ENCODE measurements around the gene RNF114.

Gene RNF114

DNA sequence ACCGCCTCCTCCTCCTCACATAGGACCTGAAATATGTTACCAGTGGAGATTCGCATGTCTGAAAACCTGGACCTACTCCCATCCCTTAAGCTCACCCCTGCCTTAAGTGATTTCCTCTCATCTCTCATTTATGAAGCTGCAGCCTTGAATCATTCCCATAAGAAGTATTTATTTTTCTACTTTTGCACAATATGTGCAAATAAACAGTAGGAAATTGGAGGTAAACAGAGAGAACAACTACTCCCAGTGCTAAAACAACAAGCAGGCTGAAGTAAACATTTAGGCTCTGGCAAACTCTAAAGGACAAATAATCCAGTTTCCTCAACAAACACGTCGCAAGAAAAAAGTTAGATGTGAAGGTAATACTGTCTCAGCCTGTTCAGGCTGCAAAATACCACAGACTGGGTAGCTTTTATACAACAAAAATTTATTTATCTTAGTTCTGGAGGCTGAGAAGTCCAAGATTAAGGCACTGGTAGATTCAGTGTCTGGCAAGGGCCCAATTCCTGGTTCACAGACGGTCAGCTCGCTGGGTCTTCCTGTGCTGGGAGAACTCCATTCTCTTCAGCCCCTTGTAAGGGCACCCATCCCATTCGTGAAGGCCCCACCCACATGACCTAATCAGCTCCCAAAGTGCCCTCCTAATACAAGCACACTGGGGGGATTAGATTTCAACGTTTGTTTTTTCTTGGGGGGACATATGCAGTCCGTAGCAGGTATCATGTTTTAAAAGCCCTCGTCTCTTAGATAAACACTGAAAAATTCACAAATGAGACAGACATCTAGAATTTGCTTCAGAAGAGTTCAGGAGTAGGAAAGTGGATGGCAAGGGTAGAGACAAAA is 36.4 kb upstream of the RNF114 start:
- no peak for DNase-seq (ENCODE audit: low read depth)
- no peak overlapping the region for H3K4me3 ChIP-seq (ENCODE audit: low read depth, low read length)

DNA sequence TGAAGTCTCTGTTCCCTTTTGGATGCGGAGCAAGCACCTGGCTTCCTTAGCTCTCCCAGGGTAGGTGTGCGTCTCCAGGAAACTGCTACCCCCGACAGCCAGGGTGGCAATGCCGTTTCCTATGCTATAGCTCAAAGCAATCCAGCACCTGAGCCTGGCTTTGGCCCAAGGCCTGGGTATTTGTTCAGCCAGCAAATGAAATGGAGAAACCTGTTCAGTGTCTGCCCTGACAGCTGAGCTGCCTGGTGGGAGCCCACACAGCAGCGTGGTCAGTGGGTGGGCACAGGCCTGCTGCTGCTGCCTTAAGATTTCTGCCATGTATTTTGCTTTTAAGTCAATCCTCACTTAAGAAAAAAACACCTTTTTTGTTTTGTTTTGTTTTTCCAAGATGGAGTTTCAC is 34.6 kb upstream of the RNF114 start:
- DNase-seq (ENCODE audit: low read depth) = no peak
- no peak overlapping the region for H3K4me3 ChIP-seq (ENCODE audit: low read depth, low read length)

DNA sequence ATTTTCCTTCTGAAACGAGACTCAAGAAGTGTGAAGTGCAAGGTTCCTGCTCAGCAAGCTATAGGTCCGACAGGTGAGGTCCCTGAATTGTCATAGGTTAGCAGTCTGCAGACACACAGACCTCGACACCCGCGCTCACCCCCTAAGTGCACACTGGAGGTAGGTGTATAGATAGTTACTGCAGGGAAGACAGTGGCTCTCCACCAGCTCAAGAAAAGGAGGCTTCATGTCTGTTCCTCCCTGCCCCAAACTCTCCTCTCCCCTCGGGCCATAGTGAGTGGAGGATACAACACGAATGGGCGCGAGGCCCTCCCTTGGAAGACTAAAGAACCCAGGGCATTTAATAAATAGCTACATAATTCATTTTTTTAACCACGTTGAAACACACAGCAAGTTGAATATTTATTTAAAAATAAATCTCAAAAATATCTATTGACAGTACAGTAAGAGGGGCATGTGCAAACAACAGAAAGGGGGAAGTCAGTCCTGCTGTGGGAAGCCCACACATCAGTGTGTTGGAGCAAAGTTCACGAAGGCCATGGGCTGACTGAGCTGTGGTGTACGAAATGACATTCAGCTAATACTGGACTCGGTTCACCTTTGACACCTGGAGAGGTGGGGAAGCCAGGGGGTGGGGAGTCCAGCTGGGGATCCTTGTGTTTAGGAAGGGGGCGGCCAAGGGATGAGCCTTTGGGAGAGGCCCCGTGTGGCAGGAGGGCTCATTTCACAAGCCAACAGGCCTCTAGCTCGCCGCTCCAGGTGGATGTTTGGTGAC is 31.6 kb upstream of the RNF114 start:
- no peak overlapping the region for H3K4me3 ChIP-seq (ENCODE audit: low read depth, low read length)
- no peak for DNase-seq (ENCODE audit: low read depth)

DNA sequence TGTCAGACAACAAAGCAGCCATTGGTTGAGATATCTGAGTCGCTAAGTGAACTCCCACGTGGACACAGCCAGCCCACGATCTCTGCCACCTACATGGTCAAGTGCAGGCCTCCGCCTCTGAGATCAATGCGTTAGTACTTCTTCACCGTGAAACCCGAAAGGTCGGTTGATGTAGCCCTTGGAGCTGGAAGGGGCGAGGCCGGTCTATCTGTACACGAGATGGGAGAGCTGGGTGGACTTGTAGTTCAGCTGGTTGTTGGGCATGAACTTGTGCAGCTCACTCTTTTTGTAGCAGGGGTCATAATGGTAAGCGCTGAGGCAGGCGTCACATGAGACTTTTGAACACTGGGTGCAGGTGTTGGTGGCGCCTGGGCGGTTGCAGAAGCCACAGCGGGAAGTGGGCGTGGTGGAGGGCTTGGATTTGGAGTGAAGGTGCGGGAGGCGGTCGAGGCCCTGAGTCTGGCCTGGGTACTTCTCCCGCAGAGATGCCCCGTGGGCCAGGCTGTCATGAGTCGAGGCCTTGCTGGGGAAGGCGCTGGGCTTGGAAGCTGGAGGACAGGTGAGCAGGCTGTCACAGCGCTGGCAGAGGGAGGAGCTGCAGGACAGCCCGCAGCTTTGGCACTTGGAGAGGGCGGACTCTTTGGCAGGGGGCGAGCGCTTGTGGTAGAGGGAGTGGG is 30.6 kb upstream of the RNF114 start:
- H3K4me3 ChIP-seq (ENCODE audit: low read depth, low read length) = no peak overlapping the region
- DNase-seq (ENCODE audit: low read depth) = no peak

DNA sequence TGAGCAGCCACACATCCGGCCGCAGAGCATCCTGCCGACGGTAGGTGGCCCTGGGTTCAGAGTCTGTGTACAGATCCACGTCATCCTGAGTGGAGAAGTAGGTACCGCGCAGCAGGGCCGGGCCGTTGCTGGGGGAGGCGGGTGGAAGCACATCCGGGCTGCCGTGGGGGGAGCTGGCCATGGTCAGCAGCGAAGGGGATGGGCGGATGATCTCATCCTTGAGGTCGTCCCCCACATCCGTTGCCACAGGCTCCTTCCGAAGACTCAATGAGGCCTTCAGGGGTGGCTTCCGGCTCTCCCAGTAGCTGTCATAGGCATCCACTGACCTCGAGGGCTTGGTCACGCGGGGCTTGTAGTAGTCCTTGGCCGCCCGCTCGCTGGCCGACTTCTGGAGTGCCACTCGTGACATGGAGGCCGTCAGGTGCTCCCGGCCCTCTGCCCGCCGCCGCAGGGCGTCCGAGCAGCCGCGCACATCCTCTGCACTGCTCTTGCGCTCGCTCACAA is 30.0 kb upstream of the RNF114 start:
- DNase-seq (ENCODE audit: low read depth) = no peak
- H3K4me3 ChIP-seq (ENCODE audit: low read depth, low read length) = no peak overlapping the region

GRCh38 chr20:49906615-49907154 is 29.5 kb upstream of the RNF114 start:
- H3K4me3 ChIP-seq (ENCODE audit: low read depth, low read length) = no peak overlapping the region
- no peak for DNase-seq (ENCODE audit: low read depth)

GRCh38 chr20:49907405-49908257 is 28.6 kb upstream of the RNF114 start:
- DNase-seq (ENCODE audit: low read depth) = no peak
- no peak overlapping the region for H3K4me3 ChIP-seq (ENCODE audit: low read depth, low read length)

- DNase-seq (ENCODE audit: low read depth) = no peak
- no peak overlapping the region for H3K4me3 ChIP-seq (ENCODE audit: low read depth, low read length)
Observed at GRCh38 chr20:49908258-49908565, 28.0 kb upstream of the RNF114 start.

- no peak for DNase-seq (ENCODE audit: low read depth)
- no peak overlapping the region for H3K4me3 ChIP-seq (ENCODE audit: low read depth, low read length)
Observed at GRCh38 chr20:49909499-49910339, 26.5 kb upstream of the RNF114 start.

DNA sequence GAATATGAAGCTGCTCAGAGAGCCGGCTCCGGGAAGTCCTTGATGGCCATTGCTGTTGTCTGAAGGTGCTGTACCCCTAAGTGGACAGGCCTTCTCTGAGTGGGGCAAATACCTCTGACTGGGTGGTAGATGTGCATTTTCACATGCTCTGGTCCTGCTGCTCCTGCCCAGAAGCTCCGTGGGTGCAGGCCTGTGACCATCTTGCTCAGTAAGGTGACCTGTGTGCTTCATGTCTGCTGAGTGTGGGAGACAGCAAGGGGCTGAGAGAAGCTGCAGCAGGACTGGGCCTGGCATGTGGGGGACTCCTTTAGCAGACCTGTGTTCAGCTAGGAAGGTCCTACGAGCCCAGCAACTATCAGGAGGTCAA is 25.9 kb upstream of the RNF114 start:
- no peak for DNase-seq (ENCODE audit: low read depth)
- no peak overlapping the region for H3K4me3 ChIP-seq (ENCODE audit: low read depth, low read length)

- no peak overlapping the region for H3K4me3 ChIP-seq (ENCODE audit: low read depth, low read length)
- no peak for DNase-seq (ENCODE audit: low read depth)
Observed at GRCh38 chr20:49913399-49914047, 22.7 kb upstream of the RNF114 start.

DNA sequence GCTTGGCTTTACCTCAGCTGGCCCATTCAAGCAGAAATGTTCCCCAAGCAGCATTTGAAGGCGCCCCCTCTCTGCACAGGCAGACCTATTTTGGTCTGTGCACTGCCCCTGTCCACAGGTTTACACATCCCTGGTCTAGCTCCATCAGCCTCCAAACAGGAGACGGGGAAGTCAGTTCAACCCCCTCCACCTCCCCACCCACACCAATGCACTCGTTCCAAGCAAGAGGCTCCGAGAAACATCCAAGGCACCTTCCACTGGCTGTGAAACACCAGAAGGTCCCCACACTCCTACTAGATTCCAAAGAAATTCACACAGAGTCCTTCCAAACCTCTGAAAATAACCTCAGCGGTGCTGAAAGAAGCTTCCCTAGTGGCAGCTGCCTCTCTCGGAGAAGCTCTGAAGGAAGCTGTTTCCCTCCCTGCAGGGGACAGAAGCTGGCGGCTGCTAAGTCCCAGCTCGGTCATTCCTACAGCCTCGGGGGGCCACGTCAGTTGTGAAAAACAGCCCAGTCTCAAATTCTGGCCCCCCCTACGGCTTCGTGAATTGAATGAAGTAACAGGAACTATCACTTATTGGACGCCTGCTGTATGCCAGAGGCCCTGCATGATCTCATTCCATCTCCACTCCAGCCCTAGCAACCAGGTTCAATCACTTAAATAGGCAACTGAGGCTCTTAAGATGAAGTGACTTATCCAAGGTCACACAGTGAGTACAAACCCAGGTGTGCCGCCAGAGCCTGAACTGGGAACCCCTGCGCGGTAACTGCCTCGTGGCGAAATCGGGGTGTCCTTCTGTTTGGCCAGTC is 21.7 kb upstream of the RNF114 start:
- H3K4me3 ChIP-seq (ENCODE audit: low read depth, low read length) = peak overlapping the region; percentile 62
- DNase-seq (ENCODE audit: low read depth) = no peak

DNA sequence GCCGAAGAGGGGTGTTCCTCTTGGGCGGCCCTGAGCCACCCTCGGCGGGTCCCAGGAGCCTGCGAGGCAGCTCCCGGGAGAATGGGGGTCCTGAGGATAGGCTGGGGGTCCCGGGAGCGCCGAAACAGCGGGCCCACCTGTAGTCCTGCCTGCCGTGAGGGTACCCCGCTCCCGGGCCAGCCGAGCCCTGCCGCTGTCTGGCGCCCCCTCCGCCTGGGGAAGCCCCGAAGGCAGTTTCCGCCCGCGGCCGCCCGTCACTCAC is 21.1 kb upstream of the RNF114 start:
- H3K4me3 ChIP-seq (ENCODE audit: low read depth, low read length) = peak overlapping the region; percentile 62
- no peak for DNase-seq (ENCODE audit: low read depth)

- peak within 1 kb of the TSS; percentile 62 for H3K4me3 ChIP-seq (ENCODE audit: low read depth, low read length)
- DNase-seq (ENCODE audit: low read depth) = peak; percentile 84
Observed at GRCh38 chr20:49915380-49916145, 20.6 kb upstream of the RNF114 start, which contains the start of gene SPATA2. Gene SPATA2 (minus strand): TSS chr20:49915529. CDS start chr20:49908490, 7,039 bp downstream.

DNA sequence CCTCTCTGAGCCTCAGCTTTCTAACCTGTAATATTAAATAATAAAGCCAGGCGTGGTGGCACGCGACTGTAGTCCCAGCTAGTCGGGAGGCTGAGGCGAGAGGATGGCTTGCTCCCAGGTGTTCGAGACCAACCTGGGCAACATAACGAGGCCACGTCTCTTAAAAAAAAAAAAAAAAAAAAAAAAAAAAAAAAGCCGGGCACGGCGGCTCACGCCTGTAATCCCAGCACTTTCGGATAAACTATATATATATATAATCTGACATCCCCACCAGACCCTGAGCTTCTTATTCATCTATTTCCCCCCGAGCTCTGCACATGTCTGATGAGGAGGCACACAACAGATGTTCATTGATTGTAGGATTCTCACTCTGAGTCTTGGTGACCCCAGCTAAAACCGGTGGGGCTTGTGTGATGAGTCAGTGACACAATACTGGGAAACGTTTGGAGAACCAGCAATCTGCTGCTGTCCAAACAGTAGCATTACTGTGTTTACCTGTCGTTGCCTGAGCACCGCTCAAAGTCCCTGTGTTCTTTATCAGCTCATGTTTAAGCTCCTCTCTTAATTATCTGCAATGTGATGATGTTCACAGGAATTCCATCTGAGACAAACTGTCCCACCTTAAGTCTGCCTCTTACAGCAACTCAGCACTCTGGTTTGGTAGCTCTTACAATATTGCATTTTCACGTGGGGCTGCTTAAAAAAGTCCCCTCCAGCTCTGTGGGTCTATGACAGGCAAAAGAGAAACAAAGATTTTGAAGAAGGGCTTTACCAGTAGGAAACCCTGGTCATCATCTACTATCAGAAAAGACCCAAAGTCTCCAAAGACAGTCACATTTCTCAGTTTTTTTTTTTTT is 19.8 kb upstream of the RNF114 start:
- H3K4me3 ChIP-seq (ENCODE audit: low read depth, low read length) = peak overlapping the region; percentile 62
- no peak for DNase-seq (ENCODE audit: low read depth)

- no peak overlapping the region for H3K4me3 ChIP-seq (ENCODE audit: low read depth, low read length)
- DNase-seq (ENCODE audit: low read depth) = no peak
Observed at GRCh38 chr20:49918446-49918845, 17.8 kb upstream of the RNF114 start.

Measured in skeletal muscle cell (primary cell).